ENCODE measurements around the gene CNTNAP2. TPM values are rescaled to one million over a fixed set of nuclear protein-coding genes. Genes with fewer than 3 reads are reported as not detected.
"Not testable (repeated sequence)": the region's sequence is repeated elsewhere in the genome, so short reads cannot be mapped to it uniquely, and the experiment has no call there.

The CNTNAP2 gene
- total RNA-seq, 1 donor from 2014 or later, result 0.59 TPM

- no peak for TF ChIP-seq CTCF (IDR thresholded peaks at IDR 0.05)
- no peaks in the 10 kb centered on the region for H3K4me1 ChIP-seq
- intact Hi-C loops (cut with DNase I), result no loop called here
- no peaks in the 10 kb centered on the region for H3K36me3 ChIP-seq
- H3K9me3 ChIP-seq, result no peaks in the 10 kb centered on the region
- DNase-seq (no peak), ATAC-seq (no peak)
- H3K27me3 ChIP-seq (ENCODE audit: low read depth), result no peaks in the 10 kb centered on the region
- H3K27ac ChIP-seq, result no peak overlapping the region
- no peak overlapping the region for H3K4me3 ChIP-seq
Observed at GRCh38 chr7:147096629-147097028, 980.0 kb downstream of the CNTNAP2 start.

GRCh38 chr7:147103224-147103623, 986.6 kb downstream of the CNTNAP2 start:
- Histone ChIP-seq H3K4me3 (no peak overlapping the region), H3K9me3 (no peaks in the 10 kb centered on the region), H3K36me3 (no peaks in the 10 kb centered on the region), H3K4me1 (no peaks in the 10 kb centered on the region), H3K27ac (no peak overlapping the region), H3K27me3 (ENCODE audit: low read depth) (no peaks in the 10 kb centered on the region)
- intact Hi-C loops (cut with DNase I), result no loop called here
- DNase-seq (no peak), ATAC-seq (no peak)
- TF ChIP-seq CTCF (IDR thresholded peaks at IDR 0.05), result no peak

- DNase-seq, result no peak
- Histone ChIP-seq H3K27ac (no peak overlapping the region), H3K36me3 (no peaks in the 10 kb centered on the region), H3K4me3 (no peak overlapping the region), H3K9me3 (peaks cover 5% of the 10 kb centered on the region), H3K27me3 (ENCODE audit: low read depth) (no peaks in the 10 kb centered on the region), H3K4me1 (no peaks in the 10 kb centered on the region)
- intact Hi-C loops (cut with DNase I), result no loop called here
- no peak for TF ChIP-seq CTCF (IDR thresholded peaks at IDR 0.05)
- no peak for ATAC-seq
Observed at GRCh38 chr7:147106746-147107145, 990.1 kb downstream of the CNTNAP2 start.

GRCh38 chr7:147114525-147114924, 997.9 kb downstream of the CNTNAP2 start:
- H3K36me3 ChIP-seq; H3K27me3 ChIP-seq (ENCODE audit: low read depth); H3K4me1 ChIP-seq; ATAC-seq; H3K4me3 ChIP-seq; H3K27ac ChIP-seq; intact Hi-C loops (cut with DNase I); DNase-seq: not testable (repeated sequence)
- H3K9me3 ChIP-seq, result peaks cover 25% of the 10 kb centered on the region

- Histone ChIP-seq H3K27me3 (ENCODE audit: low read depth) (no peaks in the 10 kb centered on the region), H3K27ac (no peak overlapping the region), H3K4me1 (no peaks in the 10 kb centered on the region), H3K36me3 (no peaks in the 10 kb centered on the region), H3K9me3 (no peaks in the 10 kb centered on the region), H3K4me3 (no peak overlapping the region)
- no peak for TF ChIP-seq CTCF (IDR thresholded peaks at IDR 0.05)
- no peak for DNase-seq
- intact Hi-C loops (cut with DNase I), result no loop called here
- no peak for ATAC-seq
Observed at GRCh38 chr7:147136352-147136751, 1019.8 kb downstream of the CNTNAP2 start.

GRCh38 chr7:147145194-147145593, 1028.6 kb downstream of the CNTNAP2 start:
- Histone ChIP-seq H3K4me1 (no peaks in the 10 kb centered on the region), H3K9me3 (no peaks in the 10 kb centered on the region), H3K4me3 (no peak overlapping the region), H3K27me3 (ENCODE audit: low read depth) (no peaks in the 10 kb centered on the region), H3K36me3 (no peaks in the 10 kb centered on the region), H3K27ac (no peak overlapping the region)
- no peak for TF ChIP-seq CTCF (IDR thresholded peaks at IDR 0.05)
- DNase-seq (no peak), ATAC-seq (no peak)
- intact Hi-C loops (cut with DNase I), result no loop called here

All from lower lobe of right lung (tissue), 2 donors.